GM12891 (cell line): Measurements from ENCODE around the gene RNF166.
"Not testable (repeated sequence)": the region's sequence is repeated elsewhere in the genome, so short reads cannot be mapped to it uniquely, and the experiment has no call there.

ENCODE experiments used
- DNase-seq: peaks from one replicate; pipeline ENCODE4 v3.0.0; 2011; ENCODE audit warnings: low spot score; ENCODE audit not compliant: insufficient read length
- FAIRE-seq: peaks from 2 replicates; lab custom pipeline; 2011; peaks lifted over from hg19 to GRCh38; lab: Jason Lieb, UNC
- PAX5 ChIP-seq: IDR thresholded peaks from 2 replicates; pipeline ENCODE4 v1.6.1; 2011; ENCODE audit warnings: low read length, moderate library complexity, mild to moderate bottlenecking; ENCODE audit not compliant: insufficient read depth, severe bottlenecking
- POLR2A ChIP-seq: IDR thresholded peaks from 2 replicates; pipeline ENCODE4 v1.6.1; 2011; ENCODE audit warnings: low read depth, low read length, control low read depth
- POLR2AphosphoS5 ChIP-seq: IDR thresholded peaks from 2 replicates; pipeline ENCODE4 v1.6.1; 2011; ENCODE audit warnings: low read depth, low read length, control low read depth
- POU2F2 ChIP-seq: IDR thresholded peaks from 2 replicates; pipeline ENCODE4 v1.6.1; 2011; ENCODE audit warnings: low read depth, mild to moderate bottlenecking, control low read depth, low read length, moderate library complexity
- SPI1 ChIP-seq: IDR thresholded peaks from 2 replicates; pipeline ENCODE4 v1.6.1; 2011; ENCODE audit warnings: low read depth, low read length, control low read depth
- TAF1 ChIP-seq: IDR thresholded peaks from 2 replicates; pipeline ENCODE4 v1.6.1; 2011; ENCODE audit warnings: low read depth, low read length, control low read depth

RNF166 gene

DNA sequence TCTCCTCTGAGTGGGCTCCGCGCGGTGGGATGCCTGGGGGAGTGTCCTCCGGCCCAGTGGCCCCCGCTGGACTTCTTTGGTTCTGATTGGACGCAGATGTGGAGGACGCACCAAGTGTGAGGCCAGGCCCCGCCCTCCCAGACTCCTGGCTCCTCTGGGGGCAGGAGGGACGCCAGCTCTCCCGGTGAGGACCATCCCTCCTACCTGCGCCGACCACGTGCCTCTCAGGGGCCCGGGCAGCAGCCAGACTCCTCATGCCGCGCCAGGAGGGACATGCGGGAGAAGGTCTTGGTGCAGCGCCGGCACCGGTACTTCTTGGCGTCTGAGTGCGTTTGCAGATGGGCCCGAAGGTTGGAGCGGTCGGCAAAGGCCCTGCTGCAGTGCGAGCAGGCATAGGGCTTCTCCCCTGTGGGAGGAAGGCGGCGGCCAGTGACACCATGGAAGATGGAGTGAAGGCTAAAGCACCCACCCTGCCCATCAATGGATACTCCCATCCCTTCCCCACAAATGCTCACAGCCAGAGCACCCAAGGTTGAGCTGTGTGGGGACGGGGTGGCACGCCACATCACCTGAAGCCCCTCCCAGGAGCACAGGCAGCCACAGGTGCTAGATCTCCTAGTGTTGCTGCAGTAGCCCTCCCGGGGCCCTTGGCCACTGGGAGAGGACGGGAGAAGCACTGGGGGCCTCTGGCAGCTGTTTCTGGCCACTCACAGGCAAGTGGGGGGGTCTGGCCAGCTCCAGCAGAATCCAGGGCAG, 27.8 kb downstream of the RNF166 start:
- FAIRE-seq, result no peak
- TF ChIP-seq POLR2A, result no peak
- TF ChIP-seq SPI1, result no peak
- TF ChIP-seq TAF1, result no peak
- TF ChIP-seq POU2F2, result no peak
- TF ChIP-seq POLR2AphosphoS5, result no peak
- TF ChIP-seq PAX5, result no peak
- no peak for DNase-seq

DNA sequence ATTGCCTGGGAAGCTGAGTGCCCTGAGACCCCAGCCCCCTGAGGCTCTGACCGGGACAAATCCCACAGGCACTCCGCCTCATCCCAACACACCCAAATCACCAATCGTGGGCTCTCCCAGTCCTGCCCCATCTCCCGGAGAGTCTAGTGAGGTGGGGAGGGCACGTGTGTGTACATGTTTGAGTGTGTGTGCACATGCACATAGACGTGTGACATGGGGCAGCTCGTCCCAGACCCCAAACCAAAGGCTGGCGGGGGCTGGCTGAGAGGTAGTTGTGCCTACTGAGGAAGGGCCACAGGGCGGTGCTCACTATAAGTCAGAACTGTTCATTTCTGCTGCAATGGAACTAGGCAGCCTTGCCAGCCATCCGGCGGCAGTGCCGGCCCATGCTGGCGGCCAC, 28.5 kb downstream of the RNF166 start:
- FAIRE-seq, result no peak
- DNase-seq, result no peak
- TF ChIP-seq TAF1 (no peak), POLR2A (no peak), POU2F2 (no peak), POLR2AphosphoS5 (no peak), SPI1 (no peak), PAX5 (no peak)

- no peak for DNase-seq
- FAIRE-seq, result no peak
Measured at GRCh38 chr16:88676502-88677242, 29.5 kb downstream of the RNF166 start.

GRCh38 chr16:88673716-88674379, 32.4 kb downstream of the RNF166 start:
- TF ChIP-seq TAF1 (peak; percentile 18; the same call in 1 of the 2 replicates), PAX5 (no peak), POU2F2 (no peak), SPI1 (0 out of 2 replicates have a peak, but pooled peaks have one; percentile 12), POLR2A (no peak), POLR2AphosphoS5 (no peak)
- DNase-seq (peak; percentile 63), FAIRE-seq (peak; percentile 69)

More at GRCh38 chr16:88676502-88677242, 29.5 kb downstream of the RNF166 start:
- TF ChIP-seq POLR2A, result no peak
- no peak for TF ChIP-seq TAF1
- TF ChIP-seq SPI1, result no peak
- no peak for TF ChIP-seq PAX5
- no peak for TF ChIP-seq POLR2AphosphoS5
- TF ChIP-seq POU2F2, result no peak

DNA sequence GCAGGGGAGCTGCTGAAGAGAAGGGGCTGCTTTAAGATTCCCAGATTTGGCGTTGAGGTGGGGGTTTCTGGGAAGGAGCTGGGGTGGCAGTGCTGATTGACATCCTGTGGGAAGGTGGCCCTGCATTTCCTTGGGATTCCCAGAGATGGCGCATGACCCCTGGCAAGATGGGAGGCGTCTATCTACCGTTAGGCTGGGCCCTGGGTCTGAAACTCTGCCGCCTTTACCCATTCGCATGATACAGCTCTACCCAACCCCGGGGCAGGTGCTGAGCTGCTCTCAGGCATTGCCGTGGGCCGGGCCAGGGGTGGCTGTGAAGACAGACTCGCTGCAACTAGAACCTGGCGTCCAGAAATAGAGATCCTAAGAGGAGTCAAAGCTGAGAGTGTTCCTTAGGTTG, 33.4 kb downstream of the RNF166 start:
- DNase-seq (no peak), FAIRE-seq (no peak)
- TF ChIP-seq TAF1 (no peak), PAX5 (no peak), POLR2AphosphoS5 (no peak), SPI1 (no peak), POLR2A (no peak), POU2F2 (no peak)

- no peak for TF ChIP-seq TAF1
- TF ChIP-seq PAX5, result no peak
- no peak for TF ChIP-seq POLR2A
- no peak for TF ChIP-seq POLR2AphosphoS5
- TF ChIP-seq SPI1, result no peak
- no peak for TF ChIP-seq POU2F2
- no peak for FAIRE-seq
- no peak for DNase-seq
Measured at GRCh38 chr16:88671806-88672205, 34.4 kb downstream of the RNF166 start.

DNA sequence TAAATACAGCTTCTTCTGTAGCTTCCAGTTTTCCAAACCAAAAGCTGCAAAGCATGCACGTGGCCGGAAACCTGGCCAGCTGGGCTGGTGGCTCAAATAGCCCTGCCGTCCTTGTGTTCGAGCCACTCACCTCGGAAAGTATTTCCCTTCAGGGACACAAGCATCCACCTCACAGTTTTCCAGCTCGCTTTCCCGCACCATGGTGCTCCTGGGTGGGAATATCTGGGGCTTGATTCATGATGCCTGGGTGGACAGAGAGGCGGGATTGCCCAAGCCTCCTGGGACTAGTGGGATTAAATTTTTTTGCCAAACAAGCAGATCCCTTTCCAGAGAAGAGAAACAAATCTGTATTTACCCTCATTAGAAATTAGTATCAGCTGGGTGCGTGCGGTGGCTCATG, 36.2 kb downstream of the RNF166 start:
- no peak for TF ChIP-seq PAX5
- TF ChIP-seq SPI1, result no peak
- TF ChIP-seq POU2F2, result no peak
- no peak for TF ChIP-seq POLR2AphosphoS5
- no peak for TF ChIP-seq TAF1
- TF ChIP-seq POLR2A, result no peak
- FAIRE-seq, result no peak
- DNase-seq, result no peak

- not testable (repeated sequence) for DNase-seq, FAIRE-seq
Measured at GRCh38 chr16:88669493-88669892, 36.7 kb downstream of the RNF166 start.

DNA sequence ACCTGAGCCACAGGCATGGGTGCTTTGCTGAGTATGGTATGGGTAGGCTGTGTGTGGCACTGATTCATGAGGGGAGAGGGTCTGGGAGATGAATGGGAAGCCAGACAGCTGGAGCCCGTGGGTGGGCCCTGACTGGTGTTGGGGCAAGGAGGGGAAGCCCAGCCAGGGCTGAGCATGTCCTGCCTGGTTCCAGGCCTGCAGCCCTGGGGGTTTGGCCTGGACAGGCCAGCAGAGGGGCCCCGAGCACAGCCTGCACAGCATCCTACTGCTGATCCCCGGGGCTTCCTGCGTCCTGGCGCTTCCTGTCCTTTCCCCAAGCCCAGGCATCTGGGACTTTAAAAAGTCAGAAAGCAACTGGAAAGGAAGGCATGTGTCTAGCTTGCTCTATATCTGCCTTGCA, 38.7 kb downstream of the RNF166 start:
- FAIRE-seq (no peak), DNase-seq (no peak)
- TF ChIP-seq TAF1 (no peak), POLR2AphosphoS5 (no peak), POU2F2 (no peak), POLR2A (no peak), SPI1 (no peak), PAX5 (no peak)
